Upper lobe of right lung (tissue), 1 donor: ENCODE results near the gene IDH3G. TPM values are rescaled to one million over a fixed set of nuclear protein-coding genes. Genes with fewer than 3 reads are reported as not detected.

Experiments used
- ATAC-seq: fragments of 200-7000 bp; cut with Tn5 transposase; one replicate; pipeline ENCODE4 v1.9.1; 2020; ENCODE audit warnings: mild to moderate bottlenecking, moderate library complexity
- DNase-seq: peaks from one replicate; pipeline ENCODE4 v3.0.0-alpha.2; 2020
- H3K27ac ChIP-seq: fragments of 200-600 bp; one replicate; pipeline ENCODE4 v1.8.0; 2022
- H3K27me3 ChIP-seq: fragments of 200-600 bp; one replicate; pipeline ENCODE4 v1.8.0; 2022; ENCODE audit warnings: mild to moderate bottlenecking
- H3K36me3 ChIP-seq: fragments of 200-600 bp; one replicate; pipeline ENCODE4 v1.8.0; 2022
- H3K4me1 ChIP-seq: fragments of 200-600 bp; one replicate; pipeline ENCODE4 v1.8.0; 2022
- H3K4me3 ChIP-seq: fragments of 200-600 bp; one replicate; pipeline ENCODE4 v1.8.0; 2022; ENCODE audit warnings: mild to moderate bottlenecking
- H3K9me3 ChIP-seq: fragments of 200-600 bp; one replicate; pipeline ENCODE4 v1.8.0; 2022
- CTCF ChIP-seq: fragments of 200-600 bp; IDR thresholded peaks from one replicate; pipeline ENCODE4 v1.8.0; 2022; ENCODE audit warnings: antibody characterized with exemption
- intact Hi-C: fragments of 100-400 bp; cut with DNase I; formaldehyde crosslinking; loops from one replicate; pipeline ENCODE4 v1.11.0; 2022
- total RNA-seq: library from RNA; stranded (reverse); fragmentation: NEBNext Ultra II Directional; extraction: Animal tissue kit (Norgen Biotek cat#: 25700); gene quantifications from one replicate; pipeline ENCODE4 v1.2.1, GENCODE V29; 2021
- donor health status: DM: no; HTN: yes; CAD: no; lungs with severe emphysema.

The IDH3G gene
- total RNA-seq, 1 donor from 2014 or later: 42.7 TPM

GRCh38 chrX:153799326-153799725, 5.2 kb upstream of the IDH3G start:
- Histone ChIP-seq H3K9me3 (no peaks in the 10 kb centered on the region), H3K27ac (no peak overlapping the region), H3K36me3 (no peaks in the 10 kb centered on the region), H3K4me1 (peaks cover 9% of the 10 kb centered on the region), H3K4me3 (no peak overlapping the region), H3K27me3 (no peaks in the 10 kb centered on the region)
- intact Hi-C loops: no loop called here
- ATAC-seq (no peak), DNase-seq (no peak)
- TF ChIP-seq CTCF: no peak

- H3K4me1 ChIP-seq: peaks cover 15% of the 10 kb centered on the region
- H3K36me3 ChIP-seq: no peaks in the 10 kb centered on the region
- intact Hi-C loops: no loop called here
- no peak for TF ChIP-seq CTCF
- no peaks in the 10 kb centered on the region for H3K9me3 ChIP-seq
- ATAC-seq (no peak), DNase-seq (no peak)
- no peaks in the 10 kb centered on the region for H3K27me3 ChIP-seq
- H3K4me3 ChIP-seq: no peak overlapping the region
- no peak overlapping the region for H3K27ac ChIP-seq
Observed at GRCh38 chrX:153797415-153798015, 3.3 kb upstream of the IDH3G start.

GRCh38 chrX:153794897-153795816, 982 bp upstream of the IDH3G start:
- Histone ChIP-seq H3K9me3 (no peaks in the 10 kb centered on the region), H3K36me3 (no peaks in the 10 kb centered on the region), H3K4me3 (peak overlapping the region; percentile 67), H3K27ac (peak overlapping the region; percentile 85), H3K27me3 (no peaks in the 10 kb centered on the region), H3K4me1 (peaks cover 16% of the 10 kb centered on the region)
- intact Hi-C loops: no loop called here
- DNase-seq (no peak), ATAC-seq (no peak)
- TF ChIP-seq CTCF: no peak

GRCh38 chrX:153793291-153793690, 884 bp downstream of the IDH3G start:
- Histone ChIP-seq H3K9me3 (no peaks in the 10 kb centered on the region), H3K4me3 (peak overlapping the region; percentile 67), H3K36me3 (no peaks in the 10 kb centered on the region), H3K4me1 (peaks cover 16% of the 10 kb centered on the region), H3K27ac (peak overlapping the region; percentile 93), H3K27me3 (no peaks in the 10 kb centered on the region)
- peak; percentile 12 for ATAC-seq
- no peak for DNase-seq
- no peak for TF ChIP-seq CTCF
- intact Hi-C loops: no loop called here

- intact Hi-C loops: no loop called here
- no peak for ATAC-seq
- H3K4me1 ChIP-seq: peaks cover 16% of the 10 kb centered on the region
- H3K27me3 ChIP-seq: no peaks in the 10 kb centered on the region
- no peaks in the 10 kb centered on the region for H3K9me3 ChIP-seq
- H3K4me3 ChIP-seq: no peak overlapping the region
- no peaks in the 10 kb centered on the region for H3K36me3 ChIP-seq
- H3K27ac ChIP-seq: no peak overlapping the region
- no peak for TF ChIP-seq CTCF
- no peak for DNase-seq
Observed at GRCh38 chrX:153792368-153792767, 1.8 kb downstream of the IDH3G start.
